Right lobe of liver (tissue), 6 donors: ENCODE results near the gene PRND. TPM values are rescaled to one million over a fixed set of nuclear protein-coding genes. Genes with fewer than 3 reads are reported as not detected.
"Not testable (repeated sequence)": the region's sequence is repeated elsewhere in the genome, so short reads cannot be mapped to it uniquely, and the experiment has no call there.

Source experiments
- ATAC-seq, 4 donors: fragments of 200-7000 bp; cut with Tn5 transposase; one replicate each; pipeline ENCODE4 v1.9.1; 2020; ENCODE audit warnings: mild to moderate bottlenecking in 4 of 4, moderate library complexity in 4 of 4
- DNase-seq, 3 donors: peaks; one replicate each; pipeline ENCODE4 v3.0.0-alpha.2; 2020
- H3K27ac ChIP-seq, 3 donors: fragments of 200-600 bp; one replicate each; pipeline ENCODE4 v1.8.0; 2022
- H3K27me3 ChIP-seq, 2 donors: fragments of 200-600 bp; one replicate each; pipeline ENCODE4 v1.8.0; 2022
- H3K36me3 ChIP-seq, 4 donors: fragments of 200-600 bp; sonication (generic) in 1 of 4; one replicate each; pipeline versions ENCODE4 v1.5.1 to v1.8.0; 2017 to 2022; ENCODE audit warnings: control low read depth in 1 of 4
- H3K4me1 ChIP-seq, 4 donors: fragments of 200-600 bp; sonication (generic) in 1 of 4; one replicate each; pipeline versions ENCODE4 v1.5.1 to v1.8.0; 2017 to 2022; ENCODE audit warnings: control low read depth in 1 of 4
- H3K4me3 ChIP-seq, 3 donors: fragments of 200-600 bp; one replicate each; pipeline ENCODE4 v1.8.0; 2022
- H3K9me3 ChIP-seq, 4 donors: fragments of 200-600 bp; sonication (generic) in 1 of 4; one replicate each; pipeline versions ENCODE4 v1.5.1 to v1.8.0; 2017 to 2022; ENCODE audit warnings: control low read depth in 1 of 4
- CTCF ChIP-seq, 4 donors: fragments of 200-600 bp in 3 of 4; fragments of 450-650 bp in 1 of 4; IDR thresholded peaks; one replicate each; pipeline versions ENCODE4 v1.5.1 to v1.8.0; 2016 to 2022; ENCODE audit warnings: antibody characterized with exemption in 4 of 4, mild to moderate bottlenecking in 2 of 4
- POLR2A ChIP-seq: fragments of 450-650 bp; IDR thresholded peaks from one replicate; pipeline ENCODE4 v1.6.1; 2017; ENCODE audit warnings: antibody characterized with exemption, mild to moderate bottlenecking
- WGBS: methylation state at CpG from one replicate; pipeline ENCODE4 v1.1.6; 2018; ENCODE audit warnings: low coverage, low lambda C conversion rate; ENCODE audit not compliant: insufficient coverage; ENCODE audit errors: missing lambda C conversion rate; 5-methylcytosine and 5-hydroxymethylcytosine counted together
- intact Hi-C, 2 donors: fragments of 100-400 bp; cut with DNase I; formaldehyde crosslinking; loops; one replicate each; pipeline versions ENCODE4 v1.11.2 to v1.14.1; 2022
- total RNA-seq, 6 experiments: library from RNA; depleted of rRNA in 2 of 6; stranded (reverse); fragments of >200 nt in 2 of 6; fragmentation: NEBNext Ultra II Directional in 3 of 6; extraction: Animal tissue kit (Norgen Biotek cat#: 25700) in 3 of 6; gene quantifications; one replicate each; pipeline versions ENCODE4 v1.1.0 to v1.2.4, GENCODE V29; 2016 to 2023
- donor health status: DM: no; HTN: yes; CAD: no.
- donor health status: DM: no; HTN: no; CAD: no.
- donor health status: DM: no; HTN: no; CAD: no.
- donor health status: DM: no; HTN: yes; CAD: no.
- donor health status: DM: no; HTN: yes; CAD: no.

The PRND gene
- total RNA-seq, 6 experiments from 2014 or later = not detected

- DNase-seq (no peak), ATAC-seq (no peak)
- Histone ChIP-seq H3K4me1 (no peaks in the 10 kb centered on the region), H3K27ac (no peak overlapping the region), H3K9me3 (no peaks in the 10 kb centered on the region), H3K36me3 (peaks cover 0 to 11% (median 3%) of the 10 kb centered on the region in 4 donors), H3K4me3 (no peak overlapping the region), H3K27me3 (no peaks in the 10 kb centered on the region)
- 100% methylated on average over 1 of the region's 9 CpGs for WGBS
- no peak for TF ChIP-seq POLR2A
- no peak for TF ChIP-seq CTCF (IDR thresholded peaks at IDR 0.05)
- intact Hi-C loops = no loop called here
Observed at GRCh38 chr20:4699216-4699615, 22.5 kb upstream of the PRND start.

- H3K4me3 ChIP-seq = no peak overlapping the region
- WGBS = 89% methylated on average over 3 of the region's 3 CpGs
- ATAC-seq (no peak), DNase-seq (no peak)
- H3K36me3 ChIP-seq = peaks cover 0 to 11% (median 3%) of the 10 kb centered on the region in 4 donors
- H3K27ac ChIP-seq = no peak overlapping the region
- no peaks in the 10 kb centered on the region for H3K27me3 ChIP-seq
- H3K9me3 ChIP-seq = no peaks in the 10 kb centered on the region
- H3K4me1 ChIP-seq = no peaks in the 10 kb centered on the region
- TF ChIP-seq POLR2A (no peak), CTCF (IDR thresholded peaks at IDR 0.05) (no peak)
- intact Hi-C loops = no loop called here
Observed at GRCh38 chr20:4699957-4700356, 21.8 kb upstream of the PRND start.

- H3K36me3 ChIP-seq = peaks cover 0 to 11% (median 3%) of the 10 kb centered on the region in 4 donors
- no peaks in the 10 kb centered on the region for H3K9me3 ChIP-seq
- no peak overlapping the region for H3K27ac ChIP-seq
- WGBS = 77% methylated on average over 5 of the region's 7 CpGs
- no peak for DNase-seq
- no peaks in the 10 kb centered on the region for H3K27me3 ChIP-seq
- intact Hi-C loops = no loop called here
- H3K4me1 ChIP-seq = no peaks in the 10 kb centered on the region
- ATAC-seq = no peak
- no peak for TF ChIP-seq POLR2A
- TF ChIP-seq CTCF (IDR thresholded peaks at IDR 0.05) = no peak
- no peak overlapping the region for H3K4me3 ChIP-seq
Observed at GRCh38 chr20:4702562-4703280, 19.0 kb upstream of the PRND start.

GRCh38 chr20:4703281-4703676 lies 18.4 kb upstream of the PRND start:
- intact Hi-C loops = no loop called here
- H3K27ac ChIP-seq = no peak overlapping the region
- no peak for ATAC-seq
- no peak for TF ChIP-seq CTCF (IDR thresholded peaks at IDR 0.05)
- no peak for TF ChIP-seq POLR2A
- H3K4me1 ChIP-seq = no peaks in the 10 kb centered on the region
- peaks cover 0 to 11% (median 3%) of the 10 kb centered on the region in 4 donors for H3K36me3 ChIP-seq
- 65% methylated on average over 6 of the region's 6 CpGs for WGBS
- H3K9me3 ChIP-seq = no peaks in the 10 kb centered on the region
- H3K4me3 ChIP-seq = no peak overlapping the region
- no peak for DNase-seq
- H3K27me3 ChIP-seq = no peaks in the 10 kb centered on the region

- H3K27ac ChIP-seq, intact Hi-C loops, H3K4me1 ChIP-seq, H3K9me3 ChIP-seq, H3K36me3 ChIP-seq, DNase-seq, H3K4me3 ChIP-seq, H3K27me3 ChIP-seq, ATAC-seq: not testable (repeated sequence)
- 87% methylated on average over 9 of the region's 12 CpGs for WGBS
Observed at GRCh38 chr20:4706941-4707340, 14.8 kb upstream of the PRND start.
